GM12872 (cell line): ENCODE results near the gene PRRT2.

Experiments
- CTCF ChIP-seq: IDR thresholded peaks from 3 replicates; pipeline ENCODE4 v1.5.1; 2011; ENCODE audit warnings: low read depth, mild to moderate bottlenecking, low read length, moderate library complexity; ENCODE audit not compliant: insufficient read depth

PRRT2 gene

GRCh38 chr16:29811896-29812665 lies at the start of gene PRRT2:
PRRT2 (plus strand) TSS chr16:29812193; CDS start chr16:29813055, 862 bp downstream.
- TF ChIP-seq CTCF: no peak

DNA sequence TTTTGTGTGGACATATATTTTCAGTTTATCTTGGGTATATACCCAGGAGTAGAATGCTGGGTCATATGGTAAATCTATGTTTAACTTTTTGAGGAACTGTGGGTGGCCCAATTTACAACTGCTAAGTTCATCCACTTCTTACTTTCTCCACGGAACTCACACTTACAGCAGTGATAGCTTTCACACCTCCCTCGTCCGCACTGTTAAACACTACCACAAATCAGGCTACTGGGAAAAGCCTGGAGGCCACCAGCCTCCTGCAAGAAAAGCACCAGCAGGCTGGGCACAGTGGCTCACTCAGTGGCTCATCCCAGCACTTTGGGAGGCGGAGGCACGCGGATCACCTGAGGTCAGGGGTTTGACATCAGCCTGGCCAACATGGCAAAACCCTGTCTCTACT lies 48.7 kb upstream of the PRRT2 start:
- no peak for TF ChIP-seq CTCF

GRCh38 chr16:29765167-29766032 lies 46.6 kb upstream of the PRRT2 start:
- no peak for TF ChIP-seq CTCF

- TF ChIP-seq CTCF: no peak
These were observed 45.4 kb upstream of the PRRT2 start for GRCh38 chr16:29766571-29766970.

- TF ChIP-seq CTCF: no peak
These were observed 44.9 kb upstream of the PRRT2 start for GRCh38 chr16:29767062-29767461.

- TF ChIP-seq CTCF: no peak
These were observed 42.5 kb upstream of the PRRT2 start for GRCh38 chr16:29769507-29769906.

DNA sequence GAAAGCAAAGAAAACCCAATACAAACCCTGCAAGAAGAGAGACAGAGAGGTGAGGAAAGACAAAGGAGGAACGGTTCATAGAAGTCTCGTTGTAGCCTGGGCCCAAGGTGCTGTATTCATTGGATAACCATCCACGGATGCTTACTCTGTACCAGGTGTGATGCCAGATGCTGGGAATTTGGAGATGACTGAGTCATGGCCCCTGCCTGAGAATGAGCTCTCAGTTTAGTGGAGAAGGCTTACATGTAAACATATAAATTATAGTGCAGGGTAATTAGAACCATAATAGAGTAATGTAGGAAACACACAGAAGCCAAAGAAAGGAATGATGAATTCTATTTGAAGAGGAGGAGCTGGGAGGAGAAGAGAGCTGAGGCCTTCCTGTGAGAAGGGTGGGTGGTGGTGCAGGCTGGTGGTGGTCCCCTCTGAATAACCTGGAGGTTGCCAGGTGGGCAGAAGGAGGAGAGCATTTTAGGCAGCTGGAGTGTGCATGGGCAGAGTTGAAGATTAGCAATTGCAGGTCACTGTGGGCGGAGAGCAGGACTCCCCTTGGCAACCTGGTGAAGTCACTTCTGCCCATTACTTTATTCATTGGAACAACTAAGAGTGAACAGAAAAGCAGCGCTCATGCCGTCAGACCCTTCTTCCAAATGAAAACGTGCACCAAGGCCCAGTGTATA lies 41.6 kb upstream of the PRRT2 start:
- TF ChIP-seq CTCF: no peak
